Skeletal muscle cell (primary cell): ENCODE data around the gene CACNB3.
"Not testable (repeated sequence)": the region's sequence is repeated elsewhere in the genome, so short reads cannot be mapped to it uniquely, and the experiment has no call there.

ENCODE experiments used
- DNase-seq: peaks from one replicate; pipeline ENCODE4 v3.0.0-alpha.2; 2010; ENCODE audit warnings: low read depth
- H3K4me3 ChIP-seq: 2 replicates; pipeline ENCODE4 v1.5.1; 2011; ENCODE audit warnings: low read depth, mild to moderate bottlenecking, control low read depth, low read length, moderate library complexity

Gene CACNB3

DNA sequence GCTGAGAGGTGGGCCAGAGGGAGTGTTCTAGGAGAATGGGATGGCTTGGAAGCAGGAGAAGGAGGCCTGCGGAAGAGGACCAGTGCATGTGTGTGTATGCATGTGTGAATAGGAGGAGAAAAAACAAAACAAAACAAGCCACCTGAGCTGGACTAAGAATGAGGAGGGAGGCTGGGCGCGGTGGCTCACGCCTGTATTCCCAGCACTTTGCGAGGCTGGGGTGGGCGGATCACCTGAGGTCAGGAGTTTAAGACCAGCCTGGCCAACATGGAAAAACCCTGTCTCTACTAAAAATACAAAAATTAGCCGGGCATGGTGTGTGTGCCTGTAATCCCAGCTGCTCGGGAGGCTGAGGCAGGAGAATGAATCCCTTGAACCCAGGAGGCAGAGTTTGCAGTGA lies 55.2 kb downstream of the CACNB3 start:
- not testable (repeated sequence) for H3K4me3 ChIP-seq, DNase-seq

DNA sequence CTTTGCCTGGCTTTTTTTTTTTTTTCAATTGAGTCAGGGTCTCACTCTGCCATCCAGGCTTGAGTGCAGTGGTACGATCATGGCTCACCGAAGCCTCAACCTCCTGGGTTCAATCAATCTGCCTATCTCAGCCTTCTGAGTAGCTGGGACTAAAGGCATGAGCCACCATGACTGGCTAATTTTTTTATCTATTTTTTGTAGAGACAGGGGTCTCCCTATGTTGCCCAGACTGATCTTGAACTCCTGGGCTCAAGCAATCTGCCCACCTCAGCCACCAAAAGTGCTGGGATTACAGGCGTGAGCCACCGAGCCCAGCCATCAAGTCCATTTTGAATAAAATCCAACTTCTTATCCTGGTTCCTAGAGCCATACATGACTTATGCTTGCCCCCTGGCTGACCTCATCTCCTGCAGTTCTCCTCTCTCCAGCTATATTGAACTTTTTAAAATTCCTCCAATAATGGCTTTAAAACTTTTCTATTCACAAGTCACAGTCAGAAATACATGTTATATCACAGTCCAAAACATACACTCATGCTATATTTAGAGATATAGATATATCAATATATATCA lies 57.7 kb downstream of the CACNB3 start:
- no peak for DNase-seq

More for the DNA sequence above, 57.7 kb downstream of the CACNB3 start:
- H3K4me3 ChIP-seq = no peak overlapping the region
